B cell (primary cell): ENCODE results near the gene NR1D1.

Source experiments
- EZH2 ChIP-seq: IDR thresholded peaks from 2 replicates; pipeline ENCODE4 v1.6.1; 2012; ENCODE audit warnings: borderline replicate concordance, low read depth, mild to moderate bottlenecking, moderate library complexity, low read length; ENCODE audit not compliant: insufficient read depth, poor library complexity, severe bottlenecking
- TF ChIP-seq, protein P1 (sequence below): fragments of 200-600 bp; IDR thresholded peaks from one replicate; pipeline ENCODE4 v1.8.0; 2022; ENCODE audit warnings: antibody characterized with exemption, mild to moderate bottlenecking

DNA sequence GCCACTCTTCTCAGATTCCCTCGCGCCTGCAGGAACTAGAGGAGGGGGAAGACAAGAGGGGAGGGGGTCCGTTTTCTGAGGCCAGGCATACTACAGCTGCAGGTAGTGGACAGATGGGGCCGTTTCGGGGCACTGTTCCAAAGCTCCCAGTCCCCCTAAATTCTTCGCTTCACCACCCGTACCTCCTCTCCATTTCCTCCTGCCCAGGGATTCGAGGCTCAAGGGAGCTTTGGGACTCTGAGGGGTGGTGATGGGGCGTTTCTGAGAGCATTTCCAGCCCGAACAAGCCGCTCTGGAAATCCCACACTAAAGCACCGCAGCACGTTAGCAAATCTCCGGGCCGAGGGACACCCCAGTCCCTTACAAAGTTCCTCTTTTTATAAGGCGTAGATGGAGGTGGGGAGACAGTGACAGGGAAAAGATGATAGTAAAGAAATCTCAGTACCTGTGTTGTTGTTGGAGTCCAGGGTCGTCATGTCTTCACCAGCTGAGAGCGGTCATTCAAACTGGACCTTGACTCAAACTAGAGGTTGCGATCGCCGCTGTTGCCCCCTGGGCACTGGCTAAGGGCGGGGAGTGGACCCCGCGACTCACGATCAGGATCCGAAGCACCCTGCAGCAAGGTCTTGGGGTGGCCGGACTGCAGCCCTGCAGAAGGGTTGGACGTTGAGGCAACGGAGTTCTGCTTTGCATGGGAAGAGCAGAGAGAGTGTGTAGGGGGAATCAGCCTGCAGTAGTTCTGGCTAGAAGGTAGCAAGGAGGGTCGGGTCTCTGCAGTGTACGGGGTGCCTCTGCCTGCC lies 570 bp downstream of the NR1D1 start:
- TF ChIP-seq, protein P1, sequence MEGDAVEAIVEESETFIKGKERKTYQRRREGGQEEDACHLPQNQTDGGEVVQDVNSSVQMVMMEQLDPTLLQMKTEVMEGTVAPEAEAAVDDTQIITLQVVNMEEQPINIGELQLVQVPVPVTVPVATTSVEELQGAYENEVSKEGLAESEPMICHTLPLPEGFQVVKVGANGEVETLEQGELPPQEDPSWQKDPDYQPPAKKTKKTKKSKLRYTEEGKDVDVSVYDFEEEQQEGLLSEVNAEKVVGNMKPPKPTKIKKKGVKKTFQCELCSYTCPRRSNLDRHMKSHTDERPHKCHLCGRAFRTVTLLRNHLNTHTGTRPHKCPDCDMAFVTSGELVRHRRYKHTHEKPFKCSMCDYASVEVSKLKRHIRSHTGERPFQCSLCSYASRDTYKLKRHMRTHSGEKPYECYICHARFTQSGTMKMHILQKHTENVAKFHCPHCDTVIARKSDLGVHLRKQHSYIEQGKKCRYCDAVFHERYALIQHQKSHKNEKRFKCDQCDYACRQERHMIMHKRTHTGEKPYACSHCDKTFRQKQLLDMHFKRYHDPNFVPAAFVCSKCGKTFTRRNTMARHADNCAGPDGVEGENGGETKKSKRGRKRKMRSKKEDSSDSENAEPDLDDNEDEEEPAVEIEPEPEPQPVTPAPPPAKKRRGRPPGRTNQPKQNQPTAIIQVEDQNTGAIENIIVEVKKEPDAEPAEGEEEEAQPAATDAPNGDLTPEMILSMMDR = no peak
- TF ChIP-seq EZH2 = no peak
